ENCODE data around the gene C7orf57. TPM values are rescaled to one million over a fixed set of nuclear protein-coding genes. Genes with fewer than 3 reads are reported as not detected.

C7orf57 gene
- total and polyA plus RNA-seq, 2 donors (not counting 3 experiments of a cell fraction or from before 2014, with no cell fraction given) = not detected

DNA sequence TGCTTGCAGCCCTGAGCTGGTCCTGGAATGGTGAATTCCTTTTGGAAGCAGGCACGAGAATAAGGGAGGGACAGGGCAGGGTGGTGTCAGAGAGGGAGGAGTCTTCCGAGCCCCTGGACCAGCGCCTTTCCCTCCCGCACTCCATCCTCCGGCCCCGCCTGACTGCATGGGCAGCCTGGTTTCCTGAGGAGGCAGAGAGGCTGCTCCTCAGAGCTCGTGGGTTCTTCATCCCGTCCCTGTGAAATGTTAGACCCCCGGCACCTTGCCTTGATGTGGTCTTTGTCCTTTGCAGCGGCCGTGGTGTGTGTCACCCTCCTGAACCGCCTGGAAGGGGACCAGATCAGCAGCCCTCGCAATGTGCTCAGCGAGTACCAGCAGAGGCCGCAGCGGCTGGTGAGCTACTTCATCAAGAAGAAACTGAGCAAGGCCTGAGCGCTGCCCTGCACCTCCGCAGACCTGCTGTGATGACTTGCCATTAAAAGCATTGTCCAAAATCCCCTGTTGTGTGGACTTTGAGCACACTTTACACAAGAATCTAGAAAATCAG lies 72.7 kb downstream of the C7orf57 start:
- H2AFZ ChIP-seq (ENCODE audit: low read depth, low read length) = no peak overlapping the region
- no peaks in the 10 kb centered on the region for H3K27me3 ChIP-seq (ENCODE audit: control insufficient read depth in 2 of 2, insufficient read depth in 2 of 2, low read length in 2 of 2)
- H3K27ac ChIP-seq (ENCODE audit: insufficient read depth, low read depth, low read length) = no peak overlapping the region
- TF ChIP-seq POLR2AphosphoS5 (IDR thresholded peaks at IDR 0.05; ENCODE audit: insufficient read depth, low read depth, low read length) (no peak), FOS (IDR thresholded peaks at IDR 0.05; ENCODE audit: borderline replicate concordance, insufficient read depth, low read length) (no peak), JUN (IDR thresholded peaks at IDR 0.05; ENCODE audit: borderline replicate concordance, insufficient read depth, insufficient read length, low read depth) (no peak), MYC (IDR thresholded peaks at IDR 0.05; ENCODE audit: low read depth, low read length) (no peak), GATA2 (IDR thresholded peaks at IDR 0.05; ENCODE audit: insufficient read depth, insufficient read length, low read depth, low read length) (no peak), CTCF (IDR thresholded peaks at IDR 0.05; ENCODE audit: extremely low read depth in 1 of 2, insufficient read depth in 1 of 2, low read depth in 1 of 2, low read length in 2 of 2) (no peak), EZH2 (IDR thresholded peaks at IDR 0.05; ENCODE audit: borderline replicate concordance, low read depth, low read length, severe bottlenecking) (no peak), POLR2A (IDR thresholded peaks at IDR 0.05; ENCODE audit: low read depth, low read length) (no peak)
- TF ChIP-seq, protein P1, sequence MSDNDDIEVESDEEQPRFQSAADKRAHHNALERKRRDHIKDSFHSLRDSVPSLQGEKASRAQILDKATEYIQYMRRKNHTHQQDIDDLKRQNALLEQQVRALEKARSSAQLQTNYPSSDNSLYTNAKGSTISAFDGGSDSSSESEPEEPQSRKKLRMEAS (IDR thresholded peaks at IDR 0.05; ENCODE audit: insufficient read depth, insufficient read length) = no peak
- H3K4me2 ChIP-seq (ENCODE audit: insufficient read depth, low read length) = no peak overlapping the region
- FAIRE-seq (no peak), DNase-seq (ENCODE audit: low read depth, low spot score) (no peak)
- H3K9me3 ChIP-seq (replicated peaks; ENCODE audit: control insufficient read depth, insufficient read depth, low read length) = no peaks in the 10 kb centered on the region
- H3K36me3 ChIP-seq (ENCODE audit: control insufficient read depth in 2 of 2, extremely low read depth in 1 of 2, insufficient read depth in 2 of 2, low read length in 2 of 2) = peaks cover 22 to 37% of the 10 kb centered on the region in 2 experiments
- no peak overlapping the region for H3K4me3 ChIP-seq (replicated peaks in 1 of 3; ENCODE audit: insufficient read depth in 1 of 3, low read depth in 1 of 3, low read length in 3 of 3)
- POLR2A ChIA-PET = no interaction called here
- no peaks in the 10 kb centered on the region for H3K4me1 ChIP-seq (ENCODE audit: control insufficient read depth, extremely low read depth, insufficient read depth, low read length)
- intact Hi-C loops (cut with micrococcal nuclease) = no loop called here
- no peak overlapping the region for H3K9ac ChIP-seq (replicated peaks; ENCODE audit: extremely low read depth, insufficient read depth, low read length)
- dilution Hi-C loops (cut with MboI; ENCODE audit: extremely low pct_ligation_motif_present, low sequenced_read_pairs) = no loop called here
- CTCF ChIA-PET = interaction anchor here (3.8 to 6.4 kb wide), 2 partner anchors 117 to 163 kb away, joined by 137 to 149 read pairs; no protein-coding TSS in a partner anchor
- BruUV-seq (replicated peaks) = no TSS peak
- no peaks in the 10 kb centered on the region for H3K9me1 ChIP-seq (replicated peaks; ENCODE audit: control insufficient read depth, extremely low read depth, insufficient read depth, low read length)
- peaks cover 2% of the 10 kb centered on the region for H3K79me2 ChIP-seq (ENCODE audit: control insufficient read depth, insufficient read depth, low read length)
- H4K20me1 ChIP-seq (replicated peaks; ENCODE audit: control insufficient read depth, extremely low read depth, insufficient read depth, low read length) = no peaks in the 10 kb centered on the region
